ENCODE data around the gene RFX8. TPM values are rescaled to one million over a fixed set of nuclear protein-coding genes. Genes with fewer than 3 reads are reported as not detected.

The RFX8 gene
- total and polyA plus RNA-seq, 9 of the 15 experiments (the other 6 are each of a cell fraction or from before 2014, with no cell fraction given) = not detected

DNA sequence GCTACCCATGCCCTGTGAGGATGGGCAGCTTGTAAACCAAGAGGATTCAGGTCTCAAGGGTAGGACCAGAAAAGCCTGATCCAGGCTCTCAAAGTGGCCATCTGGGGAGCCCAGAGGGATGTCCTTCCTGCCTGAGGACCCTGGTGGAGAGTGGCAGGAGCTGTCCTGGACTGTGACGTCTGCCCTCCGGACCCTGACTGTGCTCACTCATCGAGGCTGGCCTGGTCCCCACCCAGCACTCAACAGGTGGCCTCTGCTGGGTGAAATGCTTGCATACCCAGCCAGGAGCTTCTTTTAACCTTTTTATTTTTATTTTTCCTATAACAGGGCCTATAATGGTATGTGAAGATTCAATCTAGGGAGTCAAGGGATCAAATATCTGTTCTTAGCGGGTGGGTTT lies 112.1 kb downstream of the RFX8 start:
- DNase-seq (ENCODE audit: extremely low read depth in 1 of 4, low spot score in 3 of 4) (no peak), FAIRE-seq (no peak), ATAC-seq (no peak)
- peaks cover 13 to 36% of the 10 kb centered on the region in 2 experiments for H3K27me3 ChIP-seq (ENCODE audit: control insufficient read depth in 2 of 2, insufficient read depth in 2 of 2, low read length in 2 of 2)
- WGBS (ENCODE audit: insufficient coverage, low coverage, missing lambda C conversion rate) = 0% methylated on average over 4 of the region's 4 CpGs
- no peaks in the 10 kb centered on the region for H3K4me1 ChIP-seq (replicated peaks in 1 of 2; ENCODE audit: control insufficient read depth in 2 of 2, insufficient read depth in 2 of 2, low read length in 2 of 2)
- H3K36me3 ChIP-seq (ENCODE audit: control insufficient read depth, insufficient read depth, low read length) = no peaks in the 10 kb centered on the region
- ChIA-PET CTCF (ENCODE audit: low intra/inter-chr PET ratio) (no interaction called here), POLR2A (interaction anchor here (0.8 to 1.3 kb wide), 2 partner anchors 10 to 21 kb away, joined by 3 to 4 read pairs; no protein-coding TSS in a partner anchor)
- in situ Hi-C loops (cut with MboI) = no loop called here
- H3K27ac ChIP-seq (ENCODE audit: extremely low read depth, low read depth, low read length) = no peak overlapping the region
- TF ChIP-seq CREM (IDR thresholded peaks at IDR 0.05; ENCODE audit: low read depth) (no peak), CCAR2 (IDR thresholded peaks at IDR 0.05; ENCODE audit: low read depth, low read length) (no peak), ZNF12 (CRISPR knock-in tag; IDR thresholded peaks at IDR 0.05) (no peak), ZKSCAN1 (IDR thresholded peaks at IDR 0.05; ENCODE audit: low read depth, low read length) (no peak), ZC3H11A (IDR thresholded peaks at IDR 0.05; ENCODE audit: low read depth, low read length) (no peak), NELFE (IDR thresholded peaks at IDR 0.05; ENCODE audit: insufficient read depth, insufficient read length) (no peak), RBM34 (IDR thresholded peaks at IDR 0.05; ENCODE audit: borderline replicate concordance, insufficient read depth, low read length) (no peak), ZNF79 (CRISPR knock-in tag; IDR thresholded peaks at IDR 0.05; ENCODE audit: low read depth) (no peak), CREB5 (CRISPR knock-in tag; IDR thresholded peaks at IDR 0.05) (no peak)
- TF ChIP-seq, protein P1, sequence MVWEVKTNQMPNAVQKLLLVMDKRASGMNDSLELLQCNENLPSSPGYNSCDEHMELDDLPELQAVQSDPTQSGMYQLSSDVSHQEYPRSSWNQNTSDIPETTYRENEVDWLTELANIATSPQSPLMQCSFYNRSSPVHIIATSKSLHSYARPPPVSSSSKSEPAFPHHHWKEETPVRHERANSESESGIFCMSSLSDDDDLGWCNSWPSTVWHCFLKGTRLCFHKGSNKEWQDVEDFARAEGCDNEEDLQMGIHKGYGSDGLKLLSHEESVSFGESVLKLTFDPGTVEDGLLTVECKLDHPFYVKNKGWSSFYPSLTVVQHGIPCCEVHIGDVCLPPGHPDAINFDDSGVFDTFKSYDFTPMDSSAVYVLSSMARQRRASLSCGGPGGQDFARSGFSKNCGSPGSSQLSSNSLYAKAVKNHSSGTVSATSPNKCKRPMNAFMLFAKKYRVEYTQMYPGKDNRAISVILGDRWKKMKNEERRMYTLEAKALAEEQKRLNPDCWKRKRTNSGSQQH (CRISPR knock-in tag; IDR thresholded peaks at IDR 0.05) = no peak
- TF ChIP-seq, protein P2, sequence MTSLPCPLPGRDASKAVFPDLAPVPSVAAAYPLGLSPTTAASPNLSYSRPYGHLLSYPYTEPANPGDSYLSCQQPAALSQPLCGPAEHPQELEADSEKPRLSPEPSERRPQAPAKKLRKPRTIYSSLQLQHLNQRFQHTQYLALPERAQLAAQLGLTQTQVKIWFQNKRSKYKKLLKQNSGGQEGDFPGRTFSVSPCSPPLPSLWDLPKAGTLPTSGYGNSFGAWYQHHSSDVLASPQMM (CRISPR knock-in tag; IDR thresholded peaks at IDR 0.05) = no peak
- TF ChIP-seq, protein P3, sequence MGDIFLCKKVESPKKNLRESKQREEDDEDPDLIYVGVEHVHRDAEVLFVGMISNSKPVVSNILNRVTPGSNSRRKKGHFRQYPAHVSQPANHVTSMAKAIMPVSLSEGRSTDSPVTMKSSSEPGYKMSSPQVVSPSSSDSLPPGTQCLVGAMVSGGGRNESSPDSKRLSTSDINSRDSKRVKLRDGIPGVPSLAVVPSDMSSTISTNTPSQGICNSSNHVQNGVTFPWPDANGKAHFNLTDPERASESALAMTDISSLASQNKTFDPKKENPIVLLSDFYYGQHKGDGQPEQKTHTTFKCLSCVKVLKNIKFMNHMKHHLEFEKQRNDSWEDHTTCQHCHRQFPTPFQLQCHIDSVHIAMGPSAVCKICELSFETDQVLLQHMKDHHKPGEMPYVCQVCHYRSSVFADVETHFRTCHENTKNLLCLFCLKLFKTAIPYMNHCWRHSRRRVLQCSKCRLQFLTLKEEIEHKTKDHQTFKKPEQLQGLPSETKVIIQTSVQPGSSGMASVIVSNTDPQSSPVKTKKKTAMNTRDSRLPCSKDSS (IDR thresholded peaks at IDR 0.05; ENCODE audit: low read depth, partially characterized antibody) = no peak
- H3K9me1 ChIP-seq (ENCODE audit: control insufficient read depth, insufficient read depth, low read length) = no peaks in the 10 kb centered on the region
- H3K9me3 ChIP-seq (replicated peaks; ENCODE audit: control insufficient read depth, insufficient read depth, low read depth, low read length) = no peaks in the 10 kb centered on the region
- no peak overlapping the region for H2AFZ ChIP-seq (ENCODE audit: low read depth, low read length)
- BruUV-seq (replicated peaks) = no TSS peak
- no peak overlapping the region for H3K4me3 ChIP-seq
- H3K4me2 ChIP-seq (ENCODE audit: insufficient read depth, low read length) = no peak overlapping the region
- no peaks in the 10 kb centered on the region for H4K20me1 ChIP-seq (replicated peaks; ENCODE audit: control insufficient read depth, insufficient read depth, low read length)
- intact Hi-C loops (cut with micrococcal nuclease) = no loop called here
- no peaks in the 10 kb centered on the region for H3K79me2 ChIP-seq (ENCODE audit: control insufficient read depth, insufficient read depth, low read length)
- H3K9ac ChIP-seq (ENCODE audit: insufficient read depth in 1 of 2, low read depth in 2 of 2, low read length in 2 of 2) = no peak overlapping the region

Measured in K562 (cell line).